A549 (cell line): ENCODE measurements around the gene TLNRD1.

Experiments
- POLR2AphosphoS2 ChIP-seq: conservative IDR thresholded peaks from 2 replicates; pipeline ENCODE4 v1.6.1; 2012; ENCODE audit warnings: low read length, improper control_type of control experiment, inconsistent platforms
- RAD21 ChIP-seq, 2 experiments: fragments of >200 bp in 1 of 2; sonication (Bioruptor Twin) in 1 of 2; formaldehyde crosslinking in 1 of 2; IDR thresholded peaks in 1 of 2; conservative IDR thresholded peaks in 1 of 2; 2 replicates in 1 of 2; 3 replicates in 1 of 2; pipeline ENCODE4 v1.6.1; 2012 to 2018; ENCODE audit warnings: inconsistent platforms in 1 of 2
- TF ChIP-seq, protein P1 (sequence below): fragments of >200 bp; sonication (Bioruptor Twin); formaldehyde crosslinking; IDR thresholded peaks from 3 replicates; pipeline ENCODE4 v1.5.1; 2016

DNA sequence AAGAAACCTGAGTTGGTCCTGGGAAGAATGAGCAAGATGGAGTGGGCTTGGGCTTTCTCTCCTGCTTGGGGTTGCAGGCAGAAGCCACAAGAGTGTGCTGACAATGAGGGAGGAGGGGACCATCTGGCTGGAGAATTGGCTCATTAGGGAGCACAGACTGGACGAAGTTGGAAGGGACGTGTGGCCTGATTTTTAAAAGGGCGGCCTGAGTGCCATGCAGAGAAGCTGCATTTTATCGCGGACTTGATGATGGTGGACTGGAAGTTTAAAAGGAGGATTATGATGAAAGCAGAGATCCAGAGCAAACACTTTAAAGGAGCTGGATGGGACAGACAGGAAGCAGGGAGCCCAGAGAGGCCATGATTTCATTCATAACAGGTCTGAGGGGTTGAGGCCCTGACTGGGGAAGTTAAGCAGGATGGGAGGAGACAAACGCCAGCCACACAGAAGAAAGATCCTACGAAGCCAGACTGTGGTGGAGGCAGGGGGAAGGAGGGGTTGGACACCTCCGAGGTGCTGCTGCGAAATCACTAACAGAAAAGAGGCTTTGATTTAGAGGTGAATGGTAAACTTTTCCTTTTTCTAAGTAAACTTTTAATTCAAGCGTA lies 23.6 kb downstream of the TLNRD1 start:
- no peak for TF ChIP-seq RAD21 (conservative IDR thresholded peaks at IDR 0.05 in 1 of 2, IDR thresholded peaks at IDR 0.05 in 1 of 2)
- TF ChIP-seq, protein P1, sequence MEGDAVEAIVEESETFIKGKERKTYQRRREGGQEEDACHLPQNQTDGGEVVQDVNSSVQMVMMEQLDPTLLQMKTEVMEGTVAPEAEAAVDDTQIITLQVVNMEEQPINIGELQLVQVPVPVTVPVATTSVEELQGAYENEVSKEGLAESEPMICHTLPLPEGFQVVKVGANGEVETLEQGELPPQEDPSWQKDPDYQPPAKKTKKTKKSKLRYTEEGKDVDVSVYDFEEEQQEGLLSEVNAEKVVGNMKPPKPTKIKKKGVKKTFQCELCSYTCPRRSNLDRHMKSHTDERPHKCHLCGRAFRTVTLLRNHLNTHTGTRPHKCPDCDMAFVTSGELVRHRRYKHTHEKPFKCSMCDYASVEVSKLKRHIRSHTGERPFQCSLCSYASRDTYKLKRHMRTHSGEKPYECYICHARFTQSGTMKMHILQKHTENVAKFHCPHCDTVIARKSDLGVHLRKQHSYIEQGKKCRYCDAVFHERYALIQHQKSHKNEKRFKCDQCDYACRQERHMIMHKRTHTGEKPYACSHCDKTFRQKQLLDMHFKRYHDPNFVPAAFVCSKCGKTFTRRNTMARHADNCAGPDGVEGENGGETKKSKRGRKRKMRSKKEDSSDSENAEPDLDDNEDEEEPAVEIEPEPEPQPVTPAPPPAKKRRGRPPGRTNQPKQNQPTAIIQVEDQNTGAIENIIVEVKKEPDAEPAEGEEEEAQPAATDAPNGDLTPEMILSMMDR, result no peak
- TF ChIP-seq POLR2AphosphoS2, result no peak
